Astrocyte of the spinal cord (primary cell): ENCODE measurements around the gene PRDM2.

Experiments
- DNase-seq: peaks from one replicate; pipeline ENCODE4 v3.0.0; 2011; ENCODE audit warnings: low read depth, low spot score
- H3K4me3 ChIP-seq: 2 replicates; pipeline ENCODE4 v1.5.1; 2011; ENCODE audit warnings: low read depth, mild to moderate bottlenecking, low read length, moderate library complexity
- CTCF ChIP-seq: IDR thresholded peaks from 2 replicates; pipeline ENCODE4 v1.5.1; 2012; ENCODE audit warnings: low read depth, mild to moderate bottlenecking, low read length, inconsistent platforms
- in situ Hi-C: cut with HindIII; loops from 2 replicates; pipeline ENCODE4 v1.10.0; 2017; ENCODE audit warnings: low sequenced_read_pairs

PRDM2 gene

DNA sequence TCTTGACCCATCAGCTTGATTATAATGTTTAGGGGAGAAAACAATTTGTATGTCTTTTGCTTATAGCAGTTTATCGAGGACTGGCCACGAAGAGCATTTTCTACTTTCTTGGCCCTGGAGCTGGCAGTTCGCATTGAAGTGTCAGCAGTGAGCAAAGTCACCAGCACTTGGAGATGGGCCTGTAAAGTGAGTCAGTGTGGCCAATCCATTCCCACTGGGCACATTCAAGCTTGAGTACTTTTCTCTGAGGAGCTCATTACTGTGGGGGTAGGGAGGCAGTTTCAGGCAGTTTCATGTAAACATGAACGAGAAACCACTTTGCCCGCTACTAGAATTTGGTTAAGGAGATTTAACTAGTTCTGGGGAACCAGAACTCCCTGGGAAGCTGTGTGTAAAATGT is 164.8 kb downstream of the PRDM2 start:
- in situ Hi-C loops: no loop called here
- DNase-seq: no peak
- H3K4me3 ChIP-seq: no peak overlapping the region
- no peak for TF ChIP-seq CTCF

GRCh38 chr1:13865851-13866250 is 165.9 kb downstream of the PRDM2 start:
- in situ Hi-C loops: no loop called here
- DNase-seq: no peak
- H3K4me3 ChIP-seq: no peak overlapping the region
- TF ChIP-seq CTCF: no peak

- in situ Hi-C loops: no loop called here
Measured at GRCh38 chr1:13867603-13868002, 167.6 kb downstream of the PRDM2 start.

DNA sequence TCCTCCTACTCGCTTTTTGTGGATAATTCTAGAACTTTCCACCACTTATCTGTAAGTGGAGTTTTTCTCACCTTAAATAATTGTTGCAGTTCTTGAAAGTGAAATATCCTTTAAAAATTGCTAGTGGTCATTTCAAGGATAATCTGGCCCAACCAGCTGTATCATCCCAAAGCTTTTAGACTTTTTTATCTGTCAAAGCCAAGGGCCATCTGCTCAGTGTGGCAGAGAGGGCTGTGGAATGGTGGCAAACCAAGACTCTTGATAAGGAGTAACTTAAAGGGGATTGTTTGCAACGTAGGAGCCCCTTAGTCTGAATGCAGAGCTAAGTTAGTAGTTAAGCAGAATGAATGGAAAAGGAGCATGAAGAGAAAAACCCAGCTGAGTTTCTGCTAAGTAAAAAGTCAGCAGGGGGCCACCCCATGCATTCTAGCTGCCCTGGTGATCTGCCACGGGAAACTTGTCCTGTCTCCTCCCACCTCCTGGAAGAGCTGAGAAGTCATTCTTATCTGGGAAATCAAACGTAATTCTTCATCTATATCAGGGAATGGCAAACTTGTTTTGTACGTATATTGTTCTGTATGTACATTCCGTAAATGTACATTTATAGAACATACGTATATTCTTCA is 169.3 kb downstream of the PRDM2 start:
- in situ Hi-C loops: no loop called here
- no peak for TF ChIP-seq CTCF
- no peak for DNase-seq

More at GRCh38 chr1:13867603-13868002, 167.6 kb downstream of the PRDM2 start:
- no peak overlapping the region for H3K4me3 ChIP-seq
- DNase-seq: no peak
- TF ChIP-seq CTCF: no peak

GRCh38 chr1:13871413-13871812 is 171.4 kb downstream of the PRDM2 start:
- in situ Hi-C loops: no loop called here
- H3K4me3 ChIP-seq: no peak overlapping the region
- DNase-seq: no peak
- TF ChIP-seq CTCF: no peak

More for the DNA sequence above, 169.3 kb downstream of the PRDM2 start:
- no peak overlapping the region for H3K4me3 ChIP-seq

DNA sequence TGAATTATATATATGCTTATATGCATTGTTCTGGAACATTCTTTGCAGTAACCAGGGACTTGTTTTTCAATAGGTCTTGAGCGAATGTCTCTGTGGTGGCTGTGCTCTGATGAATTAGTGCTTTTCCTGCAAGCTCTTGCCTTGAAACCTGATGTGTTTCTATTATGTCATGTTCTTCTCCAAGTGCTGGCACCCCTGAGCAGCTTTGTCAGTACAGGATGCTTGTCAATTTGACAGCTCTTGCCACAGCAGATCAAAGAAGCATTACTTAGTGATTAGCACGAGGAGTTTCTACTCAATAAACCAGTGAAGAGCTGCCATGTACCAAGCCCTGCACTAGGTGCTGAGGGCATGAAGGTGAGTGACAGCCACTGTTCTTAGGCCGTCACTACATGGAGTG is 171.9 kb downstream of the PRDM2 start:
- in situ Hi-C loops: no loop called here
- no peak for TF ChIP-seq CTCF
- H3K4me3 ChIP-seq: no peak overlapping the region
- no peak for DNase-seq
